HG03095 (cell line): Measurements from ENCODE around the gene SLC35G1.
A peak's percentile ranks its signal among the peaks of the same experiment; 100 is the strongest.

Source experiments
- ATAC-seq: cut with Tn5 transposase; IDR thresholded peaks from one replicate; pipeline ENCODE4 v1.9.1; 2021; ENCODE audit warnings: moderate library complexity; ENCODE audit not compliant: unreplicated experiment

SLC35G1 gene, protein sequence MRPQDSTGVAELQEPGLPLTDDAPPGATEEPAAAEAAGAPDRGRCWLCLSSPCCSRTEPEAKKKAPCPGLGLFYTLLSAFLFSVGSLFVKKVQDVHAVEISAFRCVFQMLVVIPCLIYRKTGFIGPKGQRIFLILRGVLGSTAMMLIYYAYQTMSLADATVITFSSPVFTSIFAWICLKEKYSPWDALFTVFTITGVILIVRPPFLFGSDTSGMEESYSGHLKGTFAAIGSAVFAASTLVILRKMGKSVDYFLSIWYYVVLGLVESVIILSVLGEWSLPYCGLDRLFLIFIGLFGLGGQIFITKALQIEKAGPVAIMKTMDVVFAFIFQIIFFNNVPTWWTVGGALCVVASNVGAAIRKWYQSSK

DNA sequence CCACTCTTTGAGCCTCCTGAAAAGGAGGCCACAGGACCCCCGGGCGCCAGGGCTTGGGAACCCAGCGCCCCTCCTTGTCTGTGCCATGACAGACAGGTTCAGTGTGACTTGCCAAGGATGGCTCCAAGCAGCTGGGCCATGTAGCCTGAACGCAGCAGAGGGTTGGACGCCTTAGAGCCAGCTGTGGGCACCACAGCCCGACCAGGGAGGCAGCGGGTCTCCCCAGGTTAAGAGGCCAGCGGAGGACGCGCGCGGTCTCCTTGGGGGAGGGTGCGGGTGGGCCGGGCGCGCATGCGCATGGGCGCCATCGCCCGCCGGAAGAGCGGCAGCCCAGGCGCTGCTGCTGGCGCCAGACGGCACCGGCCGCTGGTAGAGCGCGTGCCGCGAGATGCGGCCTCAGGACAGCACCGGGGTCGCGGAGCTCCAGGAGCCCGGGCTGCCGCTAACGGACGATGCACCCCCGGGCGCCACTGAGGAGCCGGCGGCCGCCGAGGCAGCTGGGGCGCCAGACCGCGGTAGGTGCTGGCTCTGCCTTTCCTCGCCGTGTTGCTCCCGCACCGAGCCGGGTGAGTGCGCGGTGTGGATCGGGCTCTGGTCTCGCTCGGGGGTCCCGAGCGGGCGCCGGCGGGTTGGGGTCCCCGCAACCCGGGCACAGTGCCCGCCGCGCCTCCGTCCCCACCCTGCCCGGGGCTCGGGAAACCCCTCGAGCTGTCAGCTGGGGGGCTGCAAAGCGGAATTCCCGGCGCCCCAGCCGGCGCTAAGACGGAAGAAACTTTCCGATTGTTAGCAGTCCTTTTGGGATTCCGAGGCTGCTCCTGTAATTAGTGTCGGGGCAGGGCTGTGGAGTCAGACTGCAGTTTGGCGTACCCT is at the start of gene SLC35G1:
SLC35G1 (plus strand) TSS at position 333 of the 870 bp plus-strand sequence; CDS start at position 389, 56 bp downstream.
- ATAC-seq: peak; percentile 94

DNA sequence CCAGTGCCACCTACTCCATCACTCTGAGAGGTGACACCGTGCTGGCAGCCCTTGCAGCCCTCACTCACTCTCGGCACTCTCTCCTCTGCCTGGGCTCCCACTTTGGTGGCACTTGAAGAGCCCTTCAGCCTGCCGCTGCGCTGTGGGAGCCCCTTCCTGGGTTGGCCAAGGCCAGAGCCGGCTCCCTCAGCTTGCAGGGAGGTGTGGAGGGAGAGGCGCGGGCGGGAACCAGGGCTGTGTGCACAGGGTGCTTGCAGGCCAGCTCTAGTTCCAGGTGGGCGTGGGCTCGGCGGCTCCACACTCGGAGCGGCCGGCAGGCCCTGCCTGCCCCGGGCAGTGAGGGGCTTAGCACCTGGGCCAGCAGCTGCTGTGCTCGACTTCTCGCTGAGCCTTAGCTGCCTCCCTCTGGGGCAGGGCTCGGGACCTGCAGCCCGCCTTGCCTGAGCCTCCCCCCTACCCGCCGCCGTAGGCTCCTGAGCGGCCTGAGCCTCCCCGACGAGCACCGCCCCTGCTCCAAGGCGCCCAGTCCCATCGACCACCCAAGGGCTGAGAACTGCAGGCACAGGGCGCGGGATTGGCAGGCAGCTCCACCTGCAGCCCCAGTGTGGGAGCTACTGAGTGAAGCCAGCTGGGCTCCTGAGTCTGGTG is 48.7 kb upstream of the SLC35G1 start:
- ATAC-seq: no peak

DNA sequence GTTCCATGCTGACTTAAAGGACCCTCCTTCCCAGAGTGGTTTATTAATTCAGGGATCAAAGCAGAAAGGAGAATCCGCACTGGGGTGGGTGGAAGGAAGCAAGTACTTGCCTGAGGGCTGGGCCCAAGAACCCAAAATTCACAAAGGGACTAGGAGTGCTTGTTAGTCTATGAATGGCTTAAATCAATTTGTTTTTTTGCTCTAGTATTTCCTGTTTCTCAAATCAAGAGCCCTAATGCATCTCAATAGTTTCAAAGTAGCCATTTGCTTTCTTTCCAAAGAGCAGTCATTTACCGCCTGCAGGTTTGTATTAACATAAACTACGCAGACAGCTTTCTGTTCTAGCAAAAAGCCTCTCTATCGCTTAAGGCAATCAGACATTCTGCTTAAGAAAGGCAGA is 44.2 kb upstream of the SLC35G1 start:
- no peak for ATAC-seq

DNA sequence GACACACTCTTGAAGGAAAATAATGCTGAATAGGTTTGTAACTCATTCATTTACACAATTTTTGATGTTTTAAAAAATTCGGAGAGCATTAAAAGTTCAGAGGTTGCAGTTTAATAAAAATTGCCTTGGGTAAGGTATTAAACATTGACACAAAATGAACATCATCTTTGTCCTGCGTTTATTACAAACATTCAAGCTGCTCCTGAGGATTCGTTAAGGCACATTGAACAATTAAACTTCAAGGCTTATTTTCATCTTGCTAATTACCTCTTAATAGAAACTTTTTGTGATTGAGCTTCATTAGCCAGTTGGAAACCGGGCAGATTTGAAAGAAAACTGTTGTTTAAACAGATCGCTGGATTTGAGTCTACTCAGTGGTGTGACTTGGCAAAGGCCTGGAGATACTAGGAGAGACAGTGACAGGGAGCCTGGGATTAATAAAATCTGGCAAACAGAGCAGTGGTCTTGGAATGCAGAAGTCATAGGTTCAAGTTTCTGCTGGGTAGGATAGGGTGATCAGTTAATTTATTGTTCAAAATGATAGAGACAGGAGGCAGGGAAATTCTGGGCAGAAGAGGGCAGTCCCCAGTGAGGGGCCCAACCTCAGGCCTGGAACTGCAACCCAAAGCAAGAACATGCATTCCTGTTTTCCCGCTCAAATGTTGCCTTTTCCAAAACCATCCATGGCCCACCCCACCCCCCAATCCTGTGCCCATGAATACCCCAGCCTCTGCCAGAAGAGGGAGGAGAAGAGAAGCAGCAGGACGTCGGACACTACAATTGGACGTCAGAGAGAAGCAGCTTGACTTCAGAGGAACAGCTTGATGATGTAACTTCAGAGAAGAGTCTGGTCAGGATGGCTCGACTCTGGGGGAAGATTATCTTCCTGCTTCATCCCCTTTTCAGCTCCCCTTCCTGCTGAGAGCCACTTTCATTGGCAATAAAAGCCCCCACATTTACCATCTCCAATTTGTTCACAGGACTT is 43.5 kb upstream of the SLC35G1 start:
- ATAC-seq: no peak

DNA sequence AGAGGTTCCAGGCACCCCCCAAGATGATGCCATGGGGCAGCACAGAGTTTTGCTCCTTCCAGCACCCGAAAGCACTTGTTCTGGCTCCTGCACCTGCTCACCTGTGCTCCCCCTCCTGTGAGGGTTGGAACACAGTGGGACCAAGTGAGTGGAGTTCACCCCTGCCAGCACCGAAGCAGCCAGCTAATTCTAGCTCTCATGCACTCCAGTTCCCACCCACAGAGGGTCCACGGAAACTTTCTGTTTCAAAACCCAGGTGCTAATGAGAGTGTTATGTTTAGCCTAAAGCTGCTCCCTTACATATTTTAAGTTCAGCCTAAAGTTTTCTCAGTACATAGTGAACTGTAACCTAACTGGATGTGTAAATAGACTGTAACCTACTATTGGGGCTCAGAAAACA is 42.6 kb upstream of the SLC35G1 start:
- ATAC-seq: no peak

DNA sequence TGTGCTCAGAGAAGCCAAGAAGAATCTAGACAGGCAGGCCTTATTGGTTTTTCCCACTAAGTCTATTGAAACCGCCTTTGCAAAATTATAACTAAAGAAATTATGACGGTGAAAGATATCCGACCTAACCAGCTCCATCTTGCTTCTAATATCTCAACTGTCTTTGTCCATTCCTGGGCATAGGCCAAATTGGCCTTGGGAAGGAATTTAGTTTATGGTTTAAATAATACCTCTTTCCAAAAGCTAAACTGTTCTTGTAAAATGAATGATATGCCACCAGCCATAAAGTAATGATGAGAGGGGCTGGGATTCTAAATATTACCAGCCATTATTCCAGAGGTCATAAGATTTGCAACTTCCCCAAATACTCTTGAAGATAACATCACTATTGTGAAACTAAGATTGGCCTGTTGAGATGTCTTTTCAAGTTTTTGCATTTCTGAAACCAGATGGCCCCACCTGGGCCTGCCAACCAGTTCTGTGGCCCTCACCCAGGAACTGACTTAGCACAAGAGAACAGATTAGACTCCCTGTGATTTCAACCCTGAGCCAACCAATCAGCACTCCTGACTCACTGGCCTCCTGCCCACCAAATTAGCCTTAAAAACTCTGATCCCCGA is 41.2 kb upstream of the SLC35G1 start:
- ATAC-seq: no peak

DNA sequence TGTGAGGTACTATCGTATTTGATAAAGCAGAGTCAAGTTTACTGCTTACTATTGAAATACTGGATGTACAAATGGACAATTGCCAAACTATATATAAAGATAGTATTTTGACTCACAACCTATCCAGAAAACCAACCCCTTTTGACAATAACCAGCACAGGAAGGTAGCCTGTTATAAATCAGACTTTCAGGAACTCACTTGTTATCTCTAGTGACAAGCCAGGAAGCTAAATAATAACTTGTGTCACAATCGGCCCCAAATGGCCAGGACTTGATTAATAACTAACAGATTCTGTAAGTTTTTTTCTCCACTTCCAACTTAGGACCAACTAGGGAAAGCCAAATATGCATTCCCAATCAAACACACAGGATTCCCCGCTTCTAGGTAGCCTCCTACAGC is 38.8 kb upstream of the SLC35G1 start:
- ATAC-seq: no peak

DNA sequence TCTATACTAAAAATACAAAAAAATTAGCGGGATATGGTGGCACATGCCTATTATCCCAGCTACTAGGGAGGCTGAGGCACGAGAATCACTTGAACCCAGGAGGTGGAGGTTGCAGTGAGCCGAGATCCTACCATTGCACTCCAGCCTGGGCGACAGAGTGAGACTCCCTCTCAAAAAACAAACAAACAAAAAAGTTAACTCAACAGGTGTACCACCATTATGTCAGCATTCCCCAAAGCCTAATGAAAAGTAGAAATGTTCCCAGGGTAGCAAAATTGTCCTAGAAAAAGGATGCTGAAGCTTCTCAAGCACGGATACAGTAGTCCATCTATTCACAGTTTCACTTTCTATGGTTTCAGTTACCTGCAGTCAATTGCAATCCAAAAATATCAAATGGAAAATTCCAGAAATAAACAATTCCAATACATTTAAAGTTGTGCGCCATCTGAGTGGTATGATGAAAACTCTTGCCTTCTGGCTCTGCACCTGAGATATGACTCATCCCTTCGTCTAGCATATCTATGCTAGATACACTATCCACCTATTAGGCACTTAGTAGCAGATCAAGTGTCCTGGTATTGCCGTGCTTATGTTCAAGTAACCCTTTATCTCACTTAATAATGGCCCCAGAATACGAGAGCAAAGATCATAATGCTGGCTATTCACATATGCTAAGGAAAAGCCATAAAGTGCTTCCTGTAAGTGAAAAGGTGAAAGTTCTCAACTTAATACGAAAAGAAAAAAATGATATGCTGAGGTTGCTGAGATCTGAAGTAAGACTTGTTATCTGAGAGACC is 37.2 kb upstream of the SLC35G1 start:
- ATAC-seq: no peak

DNA sequence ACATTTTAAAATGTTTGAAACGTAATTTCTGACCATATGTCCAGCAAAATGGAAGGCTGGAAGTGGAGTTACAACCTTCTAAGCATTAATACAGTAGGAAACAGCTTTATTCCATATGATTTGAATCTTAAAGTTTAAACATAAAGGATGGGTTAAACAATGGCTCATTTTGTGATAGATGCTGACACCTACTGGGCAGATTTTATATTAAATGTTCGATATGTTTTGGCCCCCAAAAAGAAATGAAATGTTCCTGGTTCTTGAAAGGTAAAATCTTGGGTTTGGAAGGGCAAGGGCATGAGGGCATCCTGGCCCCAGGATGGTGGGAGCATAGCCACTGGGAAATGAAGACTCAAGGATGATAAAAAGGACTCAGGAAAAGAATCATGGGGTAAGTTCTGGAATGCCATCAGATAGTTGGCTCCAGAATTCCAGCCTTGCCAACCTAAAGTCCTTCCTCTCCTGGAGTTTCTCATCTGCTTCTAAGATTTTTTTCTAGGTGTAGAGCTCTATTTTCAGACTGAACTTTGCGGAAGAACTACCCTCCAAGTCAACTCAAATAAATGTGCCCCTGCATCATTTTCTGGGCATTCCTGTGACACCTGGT is 34.6 kb upstream of the SLC35G1 start:
- no peak for ATAC-seq

DNA sequence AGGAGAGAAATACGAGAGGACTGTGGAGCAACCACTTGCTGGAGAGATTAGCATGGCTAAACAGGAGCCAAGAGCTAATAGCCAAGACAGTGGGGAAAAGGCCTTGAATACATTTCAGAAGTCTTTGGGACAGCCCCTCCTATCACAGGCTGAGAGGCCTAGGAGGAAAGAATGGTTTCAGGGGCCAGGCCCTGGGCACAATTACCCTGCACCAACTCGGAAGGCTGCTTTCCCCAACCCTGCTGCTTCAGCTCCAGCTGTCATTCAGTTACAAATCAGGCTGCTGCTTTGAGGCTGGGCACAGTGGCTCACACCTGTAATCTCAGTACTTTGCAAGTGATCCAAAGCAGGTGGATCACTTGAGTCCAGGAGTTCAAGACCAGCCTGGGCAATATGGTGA is 32.0 kb upstream of the SLC35G1 start:
- ATAC-seq: no peak

DNA sequence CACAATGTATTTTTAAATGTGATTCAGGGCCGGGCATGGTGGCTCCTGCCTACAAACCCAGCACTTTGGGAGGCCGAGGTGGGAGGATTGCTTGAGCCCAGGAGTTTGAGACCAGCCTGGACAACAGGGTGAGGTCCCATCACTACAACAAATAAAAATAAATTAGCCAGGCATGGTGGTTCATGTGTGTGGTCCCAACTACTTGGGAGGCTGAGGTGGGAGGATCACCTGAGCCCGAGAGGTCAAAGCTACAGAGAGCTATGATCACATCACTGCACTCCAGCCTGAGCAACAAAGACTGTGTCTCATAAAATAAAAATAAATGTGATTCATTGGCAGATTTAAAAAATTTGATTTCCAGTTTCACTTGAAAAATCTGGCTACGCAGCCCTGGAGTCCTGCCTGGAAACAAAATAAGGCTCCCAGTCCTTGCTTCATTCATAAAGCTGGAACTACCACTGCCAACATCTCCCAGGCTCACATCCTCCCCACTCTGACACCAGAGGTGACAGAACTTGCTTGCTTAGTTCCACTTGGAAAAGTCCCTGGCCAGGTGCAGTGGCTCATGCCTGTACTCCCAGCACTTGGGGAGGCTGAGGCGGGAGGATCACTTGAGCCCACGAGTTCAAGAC is 27.9 kb upstream of the SLC35G1 start:
- ATAC-seq: no peak

DNA sequence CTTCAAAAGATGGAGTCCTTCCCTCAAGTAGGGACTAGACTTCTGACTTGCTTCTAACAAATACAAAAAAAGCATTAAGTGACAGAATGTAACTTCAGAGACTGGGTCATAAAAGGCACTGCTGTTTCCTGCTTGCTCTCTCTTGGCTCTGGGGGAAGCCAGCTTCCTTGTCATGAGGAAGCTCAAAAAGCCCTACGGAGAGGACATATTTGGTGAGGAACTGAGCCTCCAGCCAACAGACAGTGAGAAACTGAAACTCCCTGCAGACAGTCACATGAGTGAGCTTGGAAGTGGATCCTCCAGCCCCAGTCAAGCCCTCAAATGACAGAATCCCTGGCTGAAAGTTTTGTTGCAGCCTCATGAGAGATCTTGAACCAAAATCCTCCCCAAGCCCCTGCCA is 26.3 kb upstream of the SLC35G1 start:
- no peak for ATAC-seq

DNA sequence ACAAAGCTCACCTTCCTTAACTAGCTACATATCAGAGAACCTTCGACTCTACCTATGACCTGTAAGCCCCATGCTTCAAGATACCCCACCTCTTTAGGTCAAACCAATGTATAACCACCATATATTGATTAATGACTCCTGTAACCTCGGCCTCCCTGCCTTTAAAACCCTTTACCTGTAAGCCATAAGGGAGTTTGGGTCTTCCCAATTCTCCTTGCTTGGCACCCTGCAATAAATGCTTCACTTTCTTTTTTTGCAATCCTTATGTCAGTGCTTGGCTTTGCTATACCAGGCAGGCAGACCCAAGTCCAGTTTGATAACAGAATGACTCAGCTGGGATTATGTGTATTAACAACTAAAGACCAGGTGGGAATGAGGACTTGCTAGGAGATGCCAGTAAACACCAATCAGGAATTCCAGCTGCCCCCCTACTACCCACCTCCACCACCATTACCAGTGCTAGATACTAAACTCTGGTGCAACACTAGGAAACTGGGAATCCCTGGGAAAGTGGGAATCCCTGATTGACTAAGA is 22.0 kb upstream of the SLC35G1 start:
- ATAC-seq: no peak

DNA sequence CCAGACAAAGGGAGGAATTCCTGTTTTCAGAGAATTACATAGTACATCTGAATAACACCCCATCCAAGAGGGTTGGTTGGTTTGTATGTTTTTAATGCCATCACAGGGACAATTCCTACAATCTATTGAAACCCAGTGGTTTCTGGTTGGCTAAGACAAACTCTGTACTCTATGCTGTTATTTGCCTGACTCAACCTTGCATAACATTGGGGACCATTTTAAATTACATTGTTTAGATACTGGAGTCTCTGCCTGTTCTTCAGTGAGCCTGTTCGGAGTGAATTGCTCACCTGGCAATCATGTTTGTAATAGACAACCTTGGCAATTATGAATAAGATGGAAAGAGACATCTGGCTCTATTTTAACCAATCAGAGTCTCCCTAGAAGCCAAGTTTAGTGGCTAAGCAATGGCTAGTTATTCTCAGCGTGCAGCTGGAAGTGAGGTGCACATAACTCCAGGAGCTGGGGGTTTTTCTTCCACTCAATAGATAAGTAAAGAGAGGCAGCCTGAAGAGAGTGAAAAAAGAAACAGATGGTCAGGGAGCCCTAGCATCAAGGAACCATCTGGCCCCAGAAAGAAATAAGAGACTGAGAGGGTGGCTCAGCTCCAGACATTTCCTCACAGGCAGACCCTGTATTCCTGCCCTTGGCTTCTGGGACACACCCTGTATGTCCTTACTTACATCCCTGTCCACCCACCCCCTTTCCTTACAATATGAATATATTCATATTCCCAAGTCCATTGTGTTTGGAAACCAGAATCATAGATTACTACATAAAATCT is 21.2 kb upstream of the SLC35G1 start:
- ATAC-seq: no peak

DNA sequence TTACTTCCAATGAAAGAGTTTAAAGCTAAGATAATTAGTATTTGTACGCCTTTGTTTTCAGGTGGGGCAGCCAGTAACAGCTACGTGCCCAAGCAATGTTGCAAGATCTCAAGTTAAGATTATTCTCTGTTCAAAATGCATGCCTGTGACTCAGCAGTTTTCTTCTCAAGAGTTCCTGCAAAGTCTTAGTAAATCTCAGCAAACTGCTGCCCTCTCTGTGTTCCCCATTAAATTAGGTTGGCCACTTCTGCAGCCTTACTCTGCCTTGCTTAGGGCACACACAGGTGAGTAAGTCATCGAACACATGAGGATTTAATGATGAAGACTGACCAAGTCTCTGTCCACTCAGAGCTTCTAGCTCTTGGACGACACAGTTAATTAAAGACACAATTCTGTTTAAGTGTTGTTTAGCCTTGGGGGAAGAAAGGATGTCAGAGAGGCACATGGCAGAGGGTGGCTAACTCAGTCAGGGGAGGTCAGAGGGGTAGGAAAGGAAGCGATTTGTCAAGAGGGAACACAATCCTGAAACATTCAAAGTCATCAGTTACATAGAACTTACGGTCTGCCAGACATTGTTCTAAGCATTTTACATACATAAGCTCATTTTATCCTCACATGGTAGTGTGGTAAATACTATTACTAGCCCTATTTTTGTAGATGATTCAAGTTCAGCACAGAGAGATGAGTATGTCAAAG is 20.2 kb upstream of the SLC35G1 start:
- ATAC-seq: no peak

DNA sequence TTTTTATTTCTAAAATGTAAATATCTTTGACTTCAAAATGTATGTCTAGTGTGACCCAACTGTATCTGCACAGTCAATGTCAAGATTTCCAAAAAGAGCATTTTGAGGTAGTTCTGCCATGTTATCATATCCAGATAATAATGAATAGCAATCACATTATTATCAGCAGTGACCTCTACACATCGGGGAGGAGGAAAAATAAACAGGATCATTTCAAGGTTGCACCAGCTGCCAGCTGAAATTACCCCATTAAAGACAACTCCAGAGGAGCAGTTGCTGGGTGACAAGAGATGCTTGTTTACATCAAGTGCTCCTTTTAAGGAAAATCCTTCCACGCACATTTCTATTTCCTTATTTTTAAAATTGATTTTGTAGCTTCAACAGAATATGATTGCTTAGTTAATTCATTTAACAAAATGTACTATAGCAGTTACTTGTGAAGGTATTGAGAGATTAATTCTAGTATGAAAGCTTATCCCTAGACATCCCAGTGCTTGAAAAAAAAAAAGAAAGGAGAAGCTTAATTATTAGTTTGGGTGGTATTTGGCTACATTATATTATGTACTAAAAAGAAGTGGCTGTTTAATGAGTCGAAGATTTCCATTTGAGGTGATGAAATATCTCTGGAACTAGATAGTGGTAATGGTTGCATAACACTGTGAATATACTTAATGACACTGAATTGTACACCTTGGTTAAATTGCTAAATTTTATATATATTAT is 19.3 kb upstream of the SLC35G1 start:
- no peak for ATAC-seq
